GM12873 (cell line): ENCODE results near the gene SORCS2.

Experiments
- TF ChIP-seq, protein P1 (sequence below): IDR thresholded peaks from 2 replicates; pipeline ENCODE4 v1.5.1; 2012; ENCODE audit warnings: low read depth, mild to moderate bottlenecking, moderate library complexity, low read length, control low read depth; ENCODE audit not compliant: insufficient read depth; ENCODE audit errors: missing control alignments

Gene SORCS2

DNA sequence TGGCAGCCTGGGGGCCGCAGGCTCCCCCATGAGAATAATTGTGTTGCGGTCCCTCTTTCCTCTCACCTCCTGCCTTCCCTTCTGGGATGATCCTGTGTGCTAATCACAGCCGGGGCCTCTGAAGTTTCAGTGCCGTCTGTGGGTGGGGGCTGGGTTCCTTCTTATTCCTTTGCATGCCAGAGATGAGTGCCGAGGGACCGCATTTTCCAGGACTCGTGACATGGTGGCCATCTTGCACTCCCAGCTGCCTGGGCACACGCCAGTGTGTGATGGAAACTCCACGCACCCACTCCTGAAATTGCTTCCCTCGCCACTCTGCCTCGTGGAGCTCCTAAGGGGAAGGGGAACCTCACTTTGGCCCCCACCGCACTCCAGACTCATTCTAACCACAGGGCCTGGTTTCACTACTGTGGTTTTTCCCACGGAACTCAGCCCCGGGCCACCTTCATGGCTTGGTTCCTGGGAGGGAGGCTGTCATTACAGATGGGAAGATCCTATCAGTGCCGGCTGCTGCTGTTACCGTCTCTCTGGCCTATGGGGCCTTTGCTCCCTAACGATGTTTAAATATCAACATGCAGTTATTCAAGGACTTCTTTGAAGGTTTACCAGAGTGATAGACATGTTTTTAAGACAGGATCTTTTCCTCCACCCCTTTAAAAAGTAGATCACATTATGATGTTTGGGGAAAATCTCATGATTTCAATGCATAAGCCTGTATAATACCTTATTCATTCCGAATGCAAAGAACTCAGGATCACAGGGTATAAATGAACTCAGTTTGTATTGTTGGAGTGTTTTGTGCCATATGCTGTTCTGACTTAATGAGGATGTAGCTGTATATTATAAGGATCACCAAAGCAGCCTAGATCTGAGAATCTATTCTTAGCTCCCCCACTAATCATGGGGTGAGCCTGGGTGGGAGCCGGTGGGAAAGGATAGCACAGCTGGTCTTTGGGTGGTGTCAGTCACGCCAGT lies 89.6 kb downstream of the SORCS2 start:
- TF ChIP-seq, protein P1, sequence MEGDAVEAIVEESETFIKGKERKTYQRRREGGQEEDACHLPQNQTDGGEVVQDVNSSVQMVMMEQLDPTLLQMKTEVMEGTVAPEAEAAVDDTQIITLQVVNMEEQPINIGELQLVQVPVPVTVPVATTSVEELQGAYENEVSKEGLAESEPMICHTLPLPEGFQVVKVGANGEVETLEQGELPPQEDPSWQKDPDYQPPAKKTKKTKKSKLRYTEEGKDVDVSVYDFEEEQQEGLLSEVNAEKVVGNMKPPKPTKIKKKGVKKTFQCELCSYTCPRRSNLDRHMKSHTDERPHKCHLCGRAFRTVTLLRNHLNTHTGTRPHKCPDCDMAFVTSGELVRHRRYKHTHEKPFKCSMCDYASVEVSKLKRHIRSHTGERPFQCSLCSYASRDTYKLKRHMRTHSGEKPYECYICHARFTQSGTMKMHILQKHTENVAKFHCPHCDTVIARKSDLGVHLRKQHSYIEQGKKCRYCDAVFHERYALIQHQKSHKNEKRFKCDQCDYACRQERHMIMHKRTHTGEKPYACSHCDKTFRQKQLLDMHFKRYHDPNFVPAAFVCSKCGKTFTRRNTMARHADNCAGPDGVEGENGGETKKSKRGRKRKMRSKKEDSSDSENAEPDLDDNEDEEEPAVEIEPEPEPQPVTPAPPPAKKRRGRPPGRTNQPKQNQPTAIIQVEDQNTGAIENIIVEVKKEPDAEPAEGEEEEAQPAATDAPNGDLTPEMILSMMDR = no peak

DNA sequence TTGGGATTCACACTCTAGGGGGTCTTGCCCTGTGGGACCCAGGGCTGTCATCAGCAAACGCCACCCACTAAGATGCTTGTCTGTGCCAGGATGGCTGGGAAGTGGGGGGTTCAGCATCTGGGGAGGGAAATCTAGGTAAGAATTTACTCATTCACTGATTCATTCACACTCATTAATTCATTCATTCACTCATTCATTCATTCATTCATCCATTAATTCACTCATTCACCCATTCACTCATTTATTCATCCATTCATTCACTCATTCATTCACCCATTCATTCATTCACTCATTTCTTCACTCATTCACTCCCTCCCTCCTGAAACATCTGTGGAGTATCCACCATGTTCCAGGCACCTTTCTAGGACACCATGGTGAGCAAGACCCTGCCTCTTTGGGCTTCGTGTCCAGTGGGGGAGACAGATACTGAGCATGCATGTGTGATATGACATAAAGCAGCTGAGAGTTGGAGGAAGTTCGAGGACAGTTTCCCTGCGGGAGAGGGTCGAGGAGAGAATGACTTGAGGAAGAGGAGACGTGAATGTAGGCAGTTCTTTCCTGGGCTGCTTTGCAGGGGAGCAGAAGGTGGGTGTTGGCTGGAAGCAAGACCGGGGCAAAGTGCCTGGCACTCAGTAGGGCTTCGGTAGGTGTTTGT lies 90.6 kb downstream of the SORCS2 start:
- TF ChIP-seq, protein P1 = no peak

DNA sequence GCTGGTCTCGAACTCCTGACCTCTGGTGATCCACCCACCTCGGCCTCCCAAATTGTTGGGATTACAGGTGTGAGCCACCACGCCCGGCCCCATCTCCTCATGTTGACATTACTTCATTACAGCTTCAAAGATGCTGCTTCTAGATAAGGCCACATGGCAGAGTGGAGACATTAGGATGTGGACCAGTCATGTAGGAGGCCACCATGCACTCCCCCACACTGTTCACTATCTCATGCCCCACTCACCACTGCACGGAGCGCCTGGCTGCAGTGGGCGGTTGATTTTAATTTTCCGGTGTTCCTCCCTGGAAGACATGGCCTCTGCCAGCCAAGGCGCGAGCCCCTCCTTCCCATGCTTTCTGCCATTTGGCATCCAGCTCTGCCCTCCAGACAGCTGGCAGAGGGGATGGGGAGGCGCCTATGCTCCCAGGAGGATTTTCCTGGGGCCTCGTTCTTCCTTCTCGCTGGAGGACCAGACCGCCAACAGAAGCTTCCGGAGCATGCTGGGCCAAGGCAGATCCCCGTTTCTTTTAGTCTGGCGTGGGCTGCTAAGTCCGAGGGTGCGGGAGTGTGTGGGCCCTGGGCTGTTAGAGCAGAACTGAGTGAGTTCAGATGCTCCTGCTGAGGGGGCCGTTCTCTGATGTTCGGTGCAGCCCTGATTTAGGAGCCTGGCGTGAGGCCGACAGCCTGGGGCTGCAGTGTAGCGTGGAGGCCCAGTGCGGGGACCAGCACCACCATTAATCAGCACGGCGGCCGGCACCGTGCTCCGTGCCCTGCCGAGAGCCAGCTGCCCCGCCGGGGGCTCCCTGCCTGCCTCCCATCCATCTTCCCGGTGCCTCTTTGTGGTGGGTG lies 93.1 kb downstream of the SORCS2 start:
- TF ChIP-seq, protein P1 = no peak

DNA sequence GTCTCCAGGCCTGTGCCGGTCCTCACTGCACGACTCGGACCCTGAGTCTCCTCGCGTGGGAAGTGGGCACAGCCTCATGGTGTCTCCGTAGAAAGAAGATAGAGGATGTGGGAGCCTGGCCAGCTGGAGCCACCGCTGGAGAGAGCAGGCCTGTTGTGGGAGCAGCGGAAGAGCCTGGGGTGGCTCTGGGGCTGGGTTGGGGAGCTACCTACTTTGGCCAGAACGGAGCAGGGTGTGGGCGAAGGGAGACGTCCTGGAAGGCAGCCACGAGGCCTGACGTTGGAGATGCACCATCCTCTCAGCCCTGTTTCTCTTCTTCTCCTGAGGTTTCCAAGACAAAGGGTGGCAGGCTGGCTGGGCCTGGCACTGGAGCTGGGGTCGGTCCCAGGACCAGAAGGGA lies 93.8 kb downstream of the SORCS2 start:
- TF ChIP-seq, protein P1 = no peak

DNA sequence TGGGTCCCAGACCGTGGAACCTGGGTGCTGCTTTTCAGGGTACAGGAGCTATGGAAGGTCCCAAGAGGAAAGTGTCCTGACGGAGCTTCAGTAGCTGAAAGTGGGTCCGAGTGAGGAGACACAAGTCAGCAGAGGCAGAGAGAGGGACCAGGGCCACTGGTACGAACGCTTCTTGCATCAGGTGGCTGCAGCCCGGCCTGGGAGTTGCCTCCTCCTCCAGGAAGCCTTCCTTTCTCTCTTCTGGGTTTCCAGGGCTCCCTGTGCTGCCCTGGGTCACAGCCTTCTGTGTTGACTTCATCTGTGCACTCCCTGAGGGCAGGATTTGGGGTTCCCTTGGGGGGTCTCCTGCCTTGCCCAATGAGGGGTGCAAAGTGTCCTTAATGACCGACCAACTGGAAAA lies 94.5 kb downstream of the SORCS2 start:
- TF ChIP-seq, protein P1 = no peak

DNA sequence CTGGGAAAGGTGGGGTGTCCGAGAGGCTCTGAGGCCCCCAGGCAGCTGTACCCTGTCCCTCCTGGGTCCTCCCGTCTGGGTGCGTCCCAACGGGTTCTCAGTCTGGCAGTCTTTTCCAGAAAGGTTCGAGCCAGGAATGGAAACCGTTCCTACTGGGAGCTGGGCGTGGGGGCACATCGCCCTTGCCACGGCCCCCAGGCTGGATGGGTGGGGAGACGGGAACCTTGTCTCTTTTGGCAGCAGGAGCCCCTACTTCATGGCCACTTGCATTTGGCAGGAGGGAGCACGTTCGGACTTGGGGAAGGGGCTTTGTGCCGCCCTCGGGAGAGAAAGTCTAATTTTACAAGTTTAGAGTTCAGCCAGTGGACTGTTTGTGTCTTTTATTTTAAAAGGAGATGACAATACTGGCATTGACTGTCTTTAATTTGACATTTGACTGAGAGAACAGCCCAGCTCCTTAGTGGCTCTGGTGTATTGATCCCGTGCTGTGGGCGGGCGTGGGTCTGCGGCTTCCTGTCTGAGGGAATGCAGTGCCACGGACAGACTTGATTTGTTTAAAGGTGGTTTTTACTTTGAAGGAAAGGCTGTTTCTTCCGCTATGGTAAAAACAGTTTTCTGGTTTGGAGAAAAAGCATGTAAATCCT lies 95.1 kb downstream of the SORCS2 start:
- TF ChIP-seq, protein P1 = no peak
